Measurements from ENCODE around the gene CBFA2T3. TPM values are rescaled to one million over a fixed set of nuclear protein-coding genes. Genes with fewer than 3 reads are reported as not detected.

CBFA2T3 gene
- total and polyA plus RNA-seq, 9 donors: 0.53 to 2.8 (median 1.2) TPM; not detected in 1

DNA sequence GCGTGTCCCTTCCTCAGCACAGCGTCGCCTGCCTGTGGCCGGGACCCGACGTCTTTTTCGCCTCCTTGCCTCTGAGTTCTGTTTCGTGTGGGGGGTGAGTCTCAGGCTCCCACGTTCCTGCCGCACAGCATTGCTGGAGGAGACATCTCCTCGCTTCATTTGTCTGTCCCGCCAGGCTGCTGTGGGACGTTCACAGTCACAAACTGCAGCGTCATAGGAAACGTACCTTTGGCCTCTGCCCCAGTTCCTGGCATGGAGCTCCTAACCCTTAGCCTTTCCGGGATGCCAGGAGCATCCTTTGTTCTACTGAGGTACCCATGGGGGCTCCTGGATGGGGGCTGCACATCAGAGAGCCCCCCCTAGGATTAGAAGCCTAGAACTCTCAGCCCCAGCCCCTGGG is 18.2 kb upstream of the CBFA2T3 start:
- no peak overlapping the region for H3K4me3 ChIP-seq
- intact Hi-C loops (cut with DNase I): no loop called here
- 67 to 78% (median 74%) methylated on average over 16 of the region's 16 CpGs for WGBS, 3 donors
- H3K27me3 ChIP-seq: no peaks in the 10 kb centered on the region
- DNase-seq: no peak
- H3K4me1 ChIP-seq (ENCODE audit: insufficient read depth): no peaks in the 10 kb centered on the region
- H3K27ac ChIP-seq: no peak overlapping the region
- TF ChIP-seq CTCF (IDR thresholded peaks at IDR 0.05): no peak
- no peak for TF ChIP-seq EP300 (IDR thresholded peaks at IDR 0.05)
- no peak for TF ChIP-seq POLR2A (IDR thresholded peaks at IDR 0.05)
- no peaks in the 10 kb centered on the region for H3K36me3 ChIP-seq
- H3K9me3 ChIP-seq: peaks cover 6 to 8% of the 10 kb centered on the region in 2 donors

- Histone ChIP-seq H3K9me3 (peaks cover 6 to 8% of the 10 kb centered on the region in 2 donors), H3K27ac (no peak overlapping the region), H3K27me3 (no peaks in the 10 kb centered on the region), H3K4me1 (ENCODE audit: insufficient read depth) (no peaks in the 10 kb centered on the region), H3K4me3 (no peak overlapping the region), H3K36me3 (no peaks in the 10 kb centered on the region)
- intact Hi-C loops (cut with DNase I): no loop called here
- 64 to 71% (median 68%) methylated on average over 12 of the region's 12 CpGs for WGBS, 3 donors
- TF ChIP-seq EP300 (IDR thresholded peaks at IDR 0.05): no peak
- TF ChIP-seq POLR2A (IDR thresholded peaks at IDR 0.05): no peak
- no peak for TF ChIP-seq CTCF (IDR thresholded peaks at IDR 0.05)
- no peak for DNase-seq
Observed at GRCh38 chr16:88994695-88995094, 17.7 kb upstream of the CBFA2T3 start.

DNA sequence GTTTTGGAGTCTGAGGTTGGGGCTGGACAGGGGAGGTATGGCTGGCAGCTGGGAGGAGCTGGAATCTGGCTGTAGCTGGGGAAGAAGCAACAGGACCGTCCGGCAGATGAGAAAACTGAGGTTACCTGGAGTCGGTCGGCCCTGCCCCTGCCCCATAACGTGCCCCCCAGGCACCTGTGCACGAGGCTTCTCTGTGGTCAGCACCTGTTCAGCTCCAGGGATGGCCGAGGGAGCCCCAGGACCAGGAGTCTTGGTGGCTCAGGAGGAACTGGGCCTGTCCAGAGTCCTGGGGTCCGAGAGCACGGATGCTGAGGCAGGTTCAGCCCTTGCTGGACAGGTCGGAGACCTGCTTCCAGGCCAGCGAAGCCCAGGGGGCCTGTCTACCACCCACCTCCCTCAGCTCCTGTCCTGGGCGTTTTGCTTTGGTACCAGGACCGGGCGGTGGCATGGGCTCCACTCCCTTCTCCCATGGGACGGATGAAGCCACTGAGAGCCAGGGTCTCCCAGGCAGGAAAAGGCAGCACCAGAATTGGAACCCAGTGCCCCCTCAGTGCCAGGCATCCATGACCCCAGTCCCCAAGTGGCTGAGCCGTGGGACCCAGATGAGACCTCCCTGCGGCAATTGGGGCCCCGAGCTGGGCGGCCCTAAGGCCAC is 17.1 kb upstream of the CBFA2T3 start:
- no peaks in the 10 kb centered on the region for H3K27me3 ChIP-seq

GRCh38 chr16:88993166-88993761 is 16.3 kb upstream of the CBFA2T3 start:
- intact Hi-C loops (cut with DNase I): no loop called here
- Histone ChIP-seq H3K4me1 (ENCODE audit: insufficient read depth) (no peaks in the 10 kb centered on the region), H3K9me3 (peaks cover 6 to 8% of the 10 kb centered on the region in 2 donors), H3K36me3 (no peaks in the 10 kb centered on the region), H3K27ac (no peak overlapping the region), H3K4me3 (no peak overlapping the region), H3K27me3 (no peaks in the 10 kb centered on the region)
- WGBS, 3 donors: 0 to 2% (median 1%) methylated on average over 6 of the region's 6 CpGs
- TF ChIP-seq EP300 (IDR thresholded peaks at IDR 0.05) (no peak), POLR2A (IDR thresholded peaks at IDR 0.05) (no peak), CTCF (IDR thresholded peaks at IDR 0.05) (no peak)
- no peak for DNase-seq

More for the DNA sequence above, 17.1 kb upstream of the CBFA2T3 start:
- DNase-seq: no peak
- Histone ChIP-seq H3K27ac (no peak overlapping the region), H3K9me3 (peaks cover 6 to 8% of the 10 kb centered on the region in 2 donors), H3K36me3 (no peaks in the 10 kb centered on the region), H3K4me3 (no peak overlapping the region), H3K4me1 (ENCODE audit: insufficient read depth) (no peaks in the 10 kb centered on the region)
- 68 to 77% (median 69%) methylated on average over 19 of the region's 19 CpGs for WGBS, 3 donors
- intact Hi-C loops (cut with DNase I): no loop called here
- TF ChIP-seq EP300 (IDR thresholded peaks at IDR 0.05): no peak
- TF ChIP-seq POLR2A (IDR thresholded peaks at IDR 0.05): no peak
- no peak for TF ChIP-seq CTCF (IDR thresholded peaks at IDR 0.05)
